ENCODE results near the gene ARMC9. TPM values are rescaled to one million over a fixed set of nuclear protein-coding genes. Genes with fewer than 3 reads are reported as not detected.
"Not testable (repeated sequence)": the region's sequence is repeated elsewhere in the genome, so short reads cannot be mapped to it uniquely, and the experiment has no call there.

ARMC9 gene
- total RNA-seq, 4 donors from 2014 or later, result 0.20 to 7.2 (median 3.2) TPM

GRCh38 chr2:231190531-231191197 is 7.8 kb upstream of the ARMC9 start:
- Histone ChIP-seq H3K4me1 (peaks cover 10 to 11% of the 10 kb centered on the region in 2 donors), H3K36me3 (no peaks in the 10 kb centered on the region), H3K27me3 (no peaks in the 10 kb centered on the region), H3K4me3 (peak overlapping the region; percentile 48 to 62 (median 53)), H3K9me3 (no peaks in the 10 kb centered on the region), H3K27ac (peak overlapping the region; percentile 81 to 90 (median 87))
- DNase-seq (peak; percentile 19 to 51), ATAC-seq (peak; percentile 38 to 69)
- TF ChIP-seq POLR2A (IDR thresholded peaks at IDR 0.05) (no peak), CTCF (IDR thresholded peaks at IDR 0.05 in 4 of 5, conservative IDR thresholded peaks at IDR 0.05 in 1 of 5) (peak in 1 of 5 experiments; percentile 25)
- in situ Hi-C loops (cut with MboI; ENCODE audit: low sequenced_read_pairs in 4 of 4) (no loop called here), intact Hi-C loops (cut with DNase I; ENCODE audit: low total_unique reads) (loop anchor here (5.0 kb wide), 1 partner anchor 88 kb away; no protein-coding TSS in a partner anchor)

GRCh38 chr2:231191896-231192872 is 6.2 kb upstream of the ARMC9 start:
- no peaks in the 10 kb centered on the region for H3K36me3 ChIP-seq
- no peak for ATAC-seq
- H3K9me3 ChIP-seq, result no peaks in the 10 kb centered on the region
- H3K27ac ChIP-seq, result peak overlapping the region in 1 of 4 donors; percentile 20
- intact Hi-C loops (cut with DNase I; ENCODE audit: low total_unique reads), result loop anchor here (5.0 kb wide), 1 partner anchor 90 kb away; no protein-coding TSS in a partner anchor
- peaks cover 10 to 11% of the 10 kb centered on the region in 2 donors for H3K4me1 ChIP-seq
- in situ Hi-C loops (cut with MboI; ENCODE audit: low sequenced_read_pairs in 4 of 4), result no loop called here
- TF ChIP-seq CTCF (IDR thresholded peaks at IDR 0.05 in 4 of 5, conservative IDR thresholded peaks at IDR 0.05 in 1 of 5) (peak in 3 of 5 experiments; percentile 39 to 42 (median 40)), POLR2A (IDR thresholded peaks at IDR 0.05) (no peak)
- DNase-seq, result peak in 1 of 2 donors; percentile 23
- H3K27me3 ChIP-seq, result no peaks in the 10 kb centered on the region
- H3K4me3 ChIP-seq, result no peak overlapping the region

GRCh38 chr2:231193216-231193615 is 5.2 kb upstream of the ARMC9 start:
- H3K27ac ChIP-seq, result no peak overlapping the region
- intact Hi-C loops (cut with DNase I; ENCODE audit: low total_unique reads), result loop anchor here (5.0 kb wide), 1 partner anchor 91 kb away; no protein-coding TSS in a partner anchor

GRCh38 chr2:231196592-231196991 is 1.8 kb upstream of the ARMC9 start:
- DNase-seq (no peak), ATAC-seq (no peak)
- H3K4me3 ChIP-seq, result no peak overlapping the region
- peaks cover 10 to 15% of the 10 kb centered on the region in 2 donors for H3K4me1 ChIP-seq
- no peak overlapping the region for H3K27ac ChIP-seq
- in situ Hi-C loops (cut with MboI; ENCODE audit: low sequenced_read_pairs in 4 of 4), result no loop called here
- intact Hi-C loops (cut with DNase I; ENCODE audit: low total_unique reads), result no loop called here
- no peaks in the 10 kb centered on the region for H3K27me3 ChIP-seq
- no peaks in the 10 kb centered on the region for H3K9me3 ChIP-seq
- H3K36me3 ChIP-seq, result no peaks in the 10 kb centered on the region
- TF ChIP-seq POLR2A (IDR thresholded peaks at IDR 0.05) (no peak), CTCF (IDR thresholded peaks at IDR 0.05 in 4 of 5, conservative IDR thresholded peaks at IDR 0.05 in 1 of 5) (no peak)

More at GRCh38 chr2:231193216-231193615, 5.2 kb upstream of the ARMC9 start:
- Histone ChIP-seq H3K9me3 (no peaks in the 10 kb centered on the region), H3K36me3 (no peaks in the 10 kb centered on the region), H3K4me3 (no peak overlapping the region), H3K27me3 (no peaks in the 10 kb centered on the region), H3K4me1 (peaks cover 10 to 18% of the 10 kb centered on the region in 2 donors)
- TF ChIP-seq POLR2A (IDR thresholded peaks at IDR 0.05) (no peak), CTCF (IDR thresholded peaks at IDR 0.05 in 4 of 5, conservative IDR thresholded peaks at IDR 0.05 in 1 of 5) (no peak)
- in situ Hi-C loops (cut with MboI; ENCODE audit: low sequenced_read_pairs in 4 of 4), result no loop called here
- no peak for ATAC-seq
- DNase-seq, result no peak

- peaks cover 10 to 15% of the 10 kb centered on the region in 2 donors for H3K4me1 ChIP-seq
- H3K9me3 ChIP-seq; H3K27me3 ChIP-seq; H3K27ac ChIP-seq; in situ Hi-C loops (cut with MboI; ENCODE audit: low sequenced_read_pairs in 4 of 4); intact Hi-C loops (cut with DNase I; ENCODE audit: low total_unique reads); H3K36me3 ChIP-seq; ATAC-seq: not testable (repeated sequence)
- peak in 1 of 2 donors; percentile 1 for DNase-seq
- peak overlapping the region in 1 of 4 donors; percentile 92 for H3K4me3 ChIP-seq
Measured at GRCh38 chr2:231197196-231197595, 1.2 kb upstream of the ARMC9 start.

Data from gastrocnemius medialis (tissue), 4 donors.